ENCODE data around the gene YKT6.

Gene YKT6

DNA sequence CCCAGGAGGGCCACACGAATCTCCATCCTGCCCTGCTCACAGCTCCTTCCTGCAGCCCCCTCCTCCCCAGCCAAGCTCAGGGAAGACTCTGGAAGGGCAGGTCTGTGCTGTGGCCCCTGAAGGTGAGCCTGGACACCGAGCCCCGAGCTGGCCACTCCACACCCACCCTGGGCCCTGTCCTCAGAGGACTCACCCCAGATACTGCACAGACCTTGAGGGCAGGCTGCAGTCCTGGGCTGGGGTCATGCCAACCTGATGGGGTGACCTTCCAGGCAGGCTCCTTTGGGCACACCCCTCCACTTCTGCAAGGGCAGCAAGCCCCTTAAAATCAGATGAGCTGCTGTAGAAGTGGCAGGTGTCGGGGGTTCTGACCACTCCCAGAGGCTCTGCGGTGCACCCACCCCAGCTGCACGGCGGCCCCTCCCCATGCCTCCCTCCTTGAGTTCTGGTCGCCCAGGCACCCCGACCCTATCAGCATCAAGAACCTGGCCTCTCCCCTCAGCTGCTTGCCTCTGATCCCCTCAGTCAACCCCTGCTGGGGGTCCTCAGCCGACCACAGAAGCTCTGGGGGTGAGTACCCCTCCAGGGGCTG is 24.3 kb downstream of the YKT6 start:
- TF ChIP-seq, protein P1, sequence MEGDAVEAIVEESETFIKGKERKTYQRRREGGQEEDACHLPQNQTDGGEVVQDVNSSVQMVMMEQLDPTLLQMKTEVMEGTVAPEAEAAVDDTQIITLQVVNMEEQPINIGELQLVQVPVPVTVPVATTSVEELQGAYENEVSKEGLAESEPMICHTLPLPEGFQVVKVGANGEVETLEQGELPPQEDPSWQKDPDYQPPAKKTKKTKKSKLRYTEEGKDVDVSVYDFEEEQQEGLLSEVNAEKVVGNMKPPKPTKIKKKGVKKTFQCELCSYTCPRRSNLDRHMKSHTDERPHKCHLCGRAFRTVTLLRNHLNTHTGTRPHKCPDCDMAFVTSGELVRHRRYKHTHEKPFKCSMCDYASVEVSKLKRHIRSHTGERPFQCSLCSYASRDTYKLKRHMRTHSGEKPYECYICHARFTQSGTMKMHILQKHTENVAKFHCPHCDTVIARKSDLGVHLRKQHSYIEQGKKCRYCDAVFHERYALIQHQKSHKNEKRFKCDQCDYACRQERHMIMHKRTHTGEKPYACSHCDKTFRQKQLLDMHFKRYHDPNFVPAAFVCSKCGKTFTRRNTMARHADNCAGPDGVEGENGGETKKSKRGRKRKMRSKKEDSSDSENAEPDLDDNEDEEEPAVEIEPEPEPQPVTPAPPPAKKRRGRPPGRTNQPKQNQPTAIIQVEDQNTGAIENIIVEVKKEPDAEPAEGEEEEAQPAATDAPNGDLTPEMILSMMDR (IDR thresholded peaks at IDR 0.05; ENCODE audit: low read depth, low read length): no peak
- H3K4me3 ChIP-seq (ENCODE audit: low read depth, low read length): no peak overlapping the region

DNA sequence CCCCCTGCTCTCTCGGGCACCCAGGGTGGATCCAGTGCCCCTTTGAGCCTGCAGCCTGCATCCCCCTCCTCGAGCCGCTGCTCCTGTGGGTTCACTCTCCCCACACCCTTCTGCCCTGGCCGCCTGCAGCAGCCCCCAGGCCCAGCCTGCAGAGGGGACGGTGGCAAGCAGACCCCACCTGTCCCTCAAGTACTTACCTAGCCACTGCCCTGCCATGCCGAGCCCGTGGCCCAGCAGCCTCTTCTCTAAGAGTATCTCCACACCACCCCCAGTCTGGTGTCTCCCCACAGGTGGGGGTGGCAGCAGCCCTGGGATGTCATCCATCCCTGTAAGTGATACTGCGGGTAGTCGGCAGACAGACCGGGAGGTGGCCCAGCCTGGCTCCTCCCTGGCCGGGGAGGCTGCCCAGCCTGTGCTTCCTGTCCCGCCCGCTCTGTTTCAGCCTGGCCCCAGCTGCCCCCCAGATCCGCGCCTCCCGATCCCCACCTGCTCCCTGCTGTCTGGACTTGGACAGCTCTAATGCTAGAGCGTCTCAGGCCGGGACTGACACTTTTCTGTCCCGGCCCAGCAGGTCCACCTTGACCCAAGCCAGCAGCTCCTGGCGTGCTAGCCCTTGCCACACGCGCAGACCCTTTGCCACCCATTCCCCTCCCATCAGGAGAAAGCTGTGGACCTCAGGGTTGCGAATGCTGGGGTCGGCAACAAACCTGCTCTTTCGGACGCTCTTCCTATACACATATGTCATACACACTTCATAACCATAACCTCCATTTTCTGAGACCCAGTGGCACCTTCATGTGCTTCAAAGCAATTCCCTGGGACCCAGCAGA is 25.0 kb downstream of the YKT6 start:
- no peak overlapping the region for H3K4me3 ChIP-seq (ENCODE audit: low read depth, low read length)
- TF ChIP-seq, protein P1 (IDR thresholded peaks at IDR 0.05; ENCODE audit: low read depth, low read length): no peak

DNA sequence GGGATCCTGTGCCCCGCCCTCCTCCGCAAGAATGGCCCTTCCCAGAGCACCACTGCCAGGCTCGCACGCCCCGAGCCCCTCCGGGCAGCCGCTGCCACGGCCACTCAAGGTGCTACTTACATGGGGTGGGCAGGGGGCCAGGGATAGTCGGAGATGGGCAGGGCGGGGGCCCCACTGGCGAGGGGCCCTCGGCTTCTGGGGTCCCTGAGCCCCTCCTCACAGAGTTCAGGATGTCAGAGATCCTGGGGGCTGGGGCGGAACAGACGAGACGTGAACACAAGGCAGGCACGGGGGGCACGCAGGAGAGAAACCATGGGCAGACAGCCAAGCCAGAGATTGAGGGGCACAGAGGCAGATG is 25.6 kb downstream of the YKT6 start:
- TF ChIP-seq, protein P1 (IDR thresholded peaks at IDR 0.05; ENCODE audit: low read depth, low read length): no peak
- no peak overlapping the region for H3K4me3 ChIP-seq (ENCODE audit: low read depth, low read length)

DNA sequence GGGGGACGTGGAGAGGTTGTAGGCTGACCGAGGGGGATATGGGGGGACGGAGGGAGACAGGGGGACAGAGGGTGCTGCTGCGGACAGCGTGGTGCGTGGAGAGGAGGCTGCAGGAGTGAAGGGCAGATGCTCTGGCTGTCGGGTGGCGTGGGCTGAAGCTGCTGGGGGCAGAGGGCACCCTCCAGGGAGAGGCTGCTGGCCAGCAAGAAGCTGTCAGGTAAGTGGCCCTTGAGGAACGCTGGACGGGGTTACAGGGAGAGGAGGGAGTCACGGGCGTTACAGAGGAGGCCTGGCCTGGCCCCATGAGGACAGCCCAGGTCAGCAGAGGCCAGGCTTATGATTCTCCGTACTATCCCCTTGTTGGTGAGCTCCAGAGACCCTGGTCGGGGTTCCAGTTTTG is 27.1 kb downstream of the YKT6 start:
- TF ChIP-seq, protein P1 (IDR thresholded peaks at IDR 0.05; ENCODE audit: low read depth, low read length): no peak
- no peak overlapping the region for H3K4me3 ChIP-seq (ENCODE audit: low read depth, low read length)

DNA sequence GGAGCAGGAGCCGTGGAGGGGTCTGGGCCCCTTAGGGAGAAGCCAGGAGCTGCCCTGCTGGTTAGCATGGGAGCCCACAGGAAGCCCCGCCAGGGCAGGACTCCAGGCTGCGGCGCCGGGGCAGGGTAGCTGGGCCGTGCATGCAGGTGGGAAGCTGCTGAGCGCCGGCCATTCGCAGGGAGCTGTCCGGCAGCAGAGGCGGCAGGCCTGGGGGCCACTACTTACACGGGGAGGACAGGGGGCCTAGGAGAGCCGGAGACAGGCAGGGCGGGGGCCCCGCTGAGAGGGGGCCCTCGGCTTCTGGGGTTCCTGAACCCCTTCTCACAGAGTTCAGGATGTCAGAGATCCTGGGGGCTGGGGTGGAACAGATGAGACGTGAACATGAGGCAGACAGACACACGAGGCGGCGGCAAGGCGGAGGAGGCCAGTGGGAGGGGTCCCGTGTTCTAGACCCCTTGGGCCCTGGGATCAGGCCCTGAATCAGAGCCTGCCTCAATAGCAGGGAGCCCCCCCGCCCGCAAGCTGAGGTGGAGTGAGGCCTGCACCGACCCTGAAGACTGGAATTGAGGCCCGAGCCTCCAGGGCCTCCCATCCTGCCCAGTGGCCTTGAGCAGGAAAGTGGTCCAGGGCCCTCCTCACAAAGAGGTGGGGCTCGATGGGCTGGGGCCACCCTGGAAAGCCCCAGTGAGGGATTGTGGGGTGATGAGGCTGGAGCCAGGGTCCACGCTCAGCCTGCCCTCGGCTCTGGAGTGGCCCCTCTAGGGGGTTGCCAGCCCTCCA is 28.0 kb downstream of the YKT6 start:
- TF ChIP-seq, protein P1 (IDR thresholded peaks at IDR 0.05; ENCODE audit: low read depth, low read length): no peak

DNA sequence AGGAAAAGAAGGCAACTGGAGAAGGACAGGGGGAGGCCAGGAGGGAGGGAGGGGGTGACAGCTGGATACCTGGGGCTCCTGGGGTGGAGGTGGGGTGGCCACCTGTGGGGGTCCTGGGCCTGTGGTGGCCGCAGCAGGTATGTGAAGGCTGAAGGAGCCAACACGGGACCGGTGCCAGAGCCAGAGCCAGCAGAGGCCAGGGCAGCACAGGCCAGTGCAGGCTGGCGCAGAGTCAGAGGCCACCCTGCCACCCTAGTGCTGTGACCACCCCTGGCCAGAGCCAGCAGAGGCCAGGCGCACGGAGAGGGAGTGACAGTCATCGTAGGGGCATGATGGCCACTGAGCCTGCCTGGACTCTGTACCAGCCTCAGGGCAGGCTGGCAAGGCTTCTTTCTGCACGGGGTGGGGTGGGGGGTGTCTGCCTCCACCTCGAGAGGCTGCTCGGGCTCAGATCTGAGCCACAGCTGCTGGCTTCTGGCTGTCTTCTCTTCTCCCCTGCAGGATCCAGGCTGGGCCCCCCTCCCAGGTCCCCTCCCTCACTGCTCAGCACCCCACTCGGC is 28.8 kb downstream of the YKT6 start:
- H3K4me3 ChIP-seq (ENCODE audit: low read depth, low read length): no peak overlapping the region
- TF ChIP-seq, protein P1 (IDR thresholded peaks at IDR 0.05; ENCODE audit: low read depth, low read length): no peak

More for the DNA sequence above, 28.0 kb downstream of the YKT6 start:
- H3K4me3 ChIP-seq (ENCODE audit: low read depth, low read length): no peak overlapping the region
